ENCODE data around the gene ACSM2A. TPM values are rescaled to one million over a fixed set of nuclear protein-coding genes. Genes with fewer than 3 reads are reported as not detected.
"Not testable (repeated sequence)": the region's sequence is repeated elsewhere in the genome, so short reads cannot be mapped to it uniquely, and the experiment has no call there.

Gene ACSM2A
- total RNA-seq, 1 experiment from 2014 or later = not detected

DNA sequence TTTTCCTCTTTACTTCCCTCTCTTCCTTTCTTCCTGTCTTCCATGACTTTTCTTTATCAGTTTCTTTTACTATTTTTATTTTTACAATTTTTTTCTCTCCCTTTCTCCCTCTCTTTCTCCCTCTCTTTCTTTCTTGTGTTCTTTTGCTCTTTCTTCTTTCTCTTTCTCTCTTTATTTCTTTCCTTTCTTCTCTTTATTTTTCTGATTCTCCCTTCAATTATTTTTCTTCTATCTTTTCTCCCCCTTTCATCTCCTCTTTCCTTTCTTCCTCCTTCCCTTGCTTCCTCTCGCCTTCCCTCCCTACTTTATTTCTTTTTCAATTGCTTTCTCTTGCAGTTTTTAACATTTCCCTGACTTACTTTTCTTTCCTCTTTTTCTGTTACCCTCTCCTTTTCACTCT lies 85.3 kb downstream of the ACSM2A start:
- H3K4me1 Mint-ChIP-seq; ATAC-seq; H3K4me3 Mint-ChIP-seq; CTCF ChIA-PET; H3K9me3 Mint-ChIP-seq; POLR2A ChIA-PET; DNase-seq (ENCODE audit: low spot score); H3K36me3 Mint-ChIP-seq; H3K27me3 Mint-ChIP-seq (ENCODE audit: low read depth); H3K27ac Mint-ChIP-seq: not testable (repeated sequence)

Other genes starting within 250 kb of the ACSM2A start
- gene GP2, start 124.0 kb upstream of the ACSM2A start, total RNA-seq (2021) = 6.0 to 8.3 TPM (median 6.6 TPM) in 3 replicates
- gene UMOD, start 98.8 kb upstream of the ACSM2A start, total RNA-seq (2021) = not detected in 3 replicates
- not detected in 3 replicates for gene PDILT, start 46.8 kb upstream of the ACSM2A start, total RNA-seq (2021)
- gene ACSM5, start 42.0 kb upstream of the ACSM2A start, total RNA-seq (2021) = 0.16 to 0.17 TPM in 2 of 3 replicates, not detected in the other
- gene ACSM2B, start 124.8 kb downstream of the ACSM2A start, total RNA-seq (2021) = 0.20 to 0.27 TPM in 2 of 3 replicates, not detected in the other
- 0.09 to 0.46 TPM (median 0.31 TPM) in 3 replicates for gene ACSM1, start 246.2 kb downstream of the ACSM2A start, total RNA-seq (2021)

All from WTC11 (cell line).